Measurements from ENCODE around the gene ST7L.

DNA sequence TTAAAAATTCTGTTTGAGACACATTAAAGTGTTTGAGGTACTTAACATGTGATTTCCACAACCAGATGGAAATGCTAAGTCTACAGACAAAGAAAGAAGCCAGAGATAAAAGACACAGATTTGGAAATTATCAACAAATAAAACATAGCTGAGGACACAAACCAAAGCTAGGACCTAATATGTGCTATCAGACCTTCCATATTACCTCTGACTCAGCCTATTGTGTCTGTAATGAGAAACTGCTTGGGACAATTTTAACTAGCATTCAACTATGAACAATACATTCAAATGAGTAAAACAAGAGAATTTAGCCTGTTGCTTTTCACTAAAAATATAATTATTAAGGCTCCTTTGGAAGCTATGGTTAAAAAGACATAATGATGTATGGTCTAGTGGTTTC lies 55.6 kb downstream of the ST7L start:
- TF ChIP-seq CTCF (IDR thresholded peaks at IDR 0.05; ENCODE audit: borderline replicate concordance, extremely low read depth, low read length, poor library complexity, severe bottlenecking), result no peak
- TF ChIP-seq EZH2 (IDR thresholded peaks at IDR 0.05; ENCODE audit: borderline replicate concordance, low read depth, low read length, severe bottlenecking), result no peak
